Activated CD8-positive, alpha-beta memory T cell treated with anti-CD3 and anti-CD28 coated beads for 4 hours (primary cell): ENCODE results near the gene MACROH2A2.

Source experiments
- DNase-seq, 2 donors: peaks; one replicate each; pipeline ENCODE4 v3.0.0-alpha.2; 2020; ENCODE audit warnings: low read depth in 2 of 2

Gene MACROH2A2

GRCh38 chr10:70130878-70131559, 78.4 kb downstream of the MACROH2A2 start:
- DNase-seq, result no peak

GRCh38 chr10:70131560-70131937, 78.9 kb downstream of the MACROH2A2 start:
- no peak for DNase-seq

DNA sequence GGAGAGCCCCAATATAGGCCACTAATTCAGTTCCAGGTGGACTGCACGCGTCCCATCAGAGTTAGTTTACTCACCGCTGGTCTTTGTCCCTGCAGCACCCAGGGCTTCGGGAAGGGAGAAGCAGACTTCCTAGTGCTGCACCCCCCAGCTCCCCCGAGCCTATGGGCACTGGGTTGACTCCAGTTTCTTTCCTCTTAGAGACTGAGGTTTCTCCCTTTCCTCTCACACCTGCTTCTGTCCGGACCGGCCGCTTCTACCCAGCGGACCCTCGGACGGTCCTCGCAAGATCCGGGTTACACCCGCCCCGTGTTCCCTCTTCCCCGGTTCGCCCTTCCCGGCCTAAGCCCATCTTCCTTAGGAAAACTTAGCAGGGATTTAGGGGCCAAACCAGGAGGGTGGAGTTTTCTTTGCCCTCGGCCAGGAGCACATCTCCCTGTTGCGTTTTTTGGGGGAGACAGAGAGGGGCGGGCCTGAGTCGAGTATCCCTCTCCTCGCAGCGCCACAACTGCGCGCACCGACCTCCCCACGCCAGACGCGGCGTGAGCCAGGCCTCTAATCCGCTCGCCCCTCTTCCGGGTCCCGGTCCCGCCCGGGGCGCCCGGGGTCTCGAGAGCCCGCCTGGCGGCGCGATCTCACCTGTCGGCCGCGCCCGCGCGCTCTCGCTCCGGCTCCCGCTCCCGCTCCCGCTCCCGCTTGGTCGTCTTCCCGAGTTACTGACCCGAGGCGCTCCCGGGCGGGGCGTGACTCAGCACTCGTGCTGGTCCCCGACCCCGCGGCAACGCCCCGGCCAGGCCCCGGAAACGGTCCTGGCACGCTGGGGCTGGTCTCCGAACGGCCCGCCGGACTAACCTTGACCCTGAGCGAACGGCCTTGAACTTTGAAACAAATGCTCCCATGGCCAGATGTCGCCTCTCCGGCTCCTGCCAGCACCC, 79.7 kb downstream of the MACROH2A2 start, which contains the start of gene AIFM2:
Gene AIFM2 (minus strand): TSS at position 728 of the 932 bp plus-strand sequence. CDS start 8,741 bp downstream, outside the sequence.
- no peak for DNase-seq

- DNase-seq, result no peak
Measured at GRCh38 chr10:70135046-70135445, 82.4 kb downstream of the MACROH2A2 start.

GRCh38 chr10:70135684-70136083, 83.0 kb downstream of the MACROH2A2 start:
- DNase-seq, result no peak

GRCh38 chr10:70137135-70137534, 84.5 kb downstream of the MACROH2A2 start:
- no peak for DNase-seq

- DNase-seq, result no peak
Measured at GRCh38 chr10:70137927-70138883, 85.6 kb downstream of the MACROH2A2 start.

- no peak for DNase-seq
Measured at GRCh38 chr10:70139151-70139996, 86.7 kb downstream of the MACROH2A2 start.

GRCh38 chr10:70139997-70140250, 87.3 kb downstream of the MACROH2A2 start:
- DNase-seq, result no peak

DNA sequence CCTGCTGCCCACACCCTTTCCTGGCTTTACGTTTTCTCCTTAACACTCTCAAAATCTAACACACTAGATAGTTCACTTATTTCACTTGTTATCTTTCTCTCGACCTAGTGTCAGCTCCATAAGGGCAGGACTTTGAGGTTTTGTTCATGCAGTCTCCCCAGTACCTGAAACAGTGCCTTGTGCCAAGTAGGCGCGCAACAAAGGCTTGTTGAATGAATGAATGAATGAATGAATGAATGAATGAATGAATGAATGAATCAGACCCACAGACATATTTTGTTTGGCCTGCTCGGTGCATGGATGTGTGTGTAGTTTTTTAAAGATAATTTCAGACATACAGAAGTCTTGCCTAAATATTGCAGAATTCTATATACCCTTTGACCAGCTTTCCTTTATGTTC, 87.7 kb downstream of the MACROH2A2 start:
- DNase-seq, result no peak

DNA sequence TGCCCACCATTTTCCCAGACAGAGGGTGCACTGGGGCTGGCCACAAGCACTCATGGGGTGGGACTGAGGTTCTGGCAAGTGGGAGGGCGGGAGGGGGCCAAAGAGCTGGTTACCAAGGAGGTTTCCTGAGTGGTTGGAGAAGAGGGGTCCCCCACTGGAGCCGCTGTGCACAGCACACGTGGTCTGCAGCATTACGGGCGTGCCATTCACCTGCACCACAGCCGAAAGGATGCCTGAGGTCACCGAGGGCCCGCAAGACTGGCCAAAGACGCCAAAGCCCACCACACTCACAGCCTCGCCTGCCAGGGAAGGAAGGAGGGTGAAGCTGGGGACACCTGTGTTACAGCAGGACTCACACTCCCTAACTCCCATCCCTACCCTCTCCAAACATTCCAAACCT, 89.9 kb downstream of the MACROH2A2 start:
- no peak for DNase-seq

DNA sequence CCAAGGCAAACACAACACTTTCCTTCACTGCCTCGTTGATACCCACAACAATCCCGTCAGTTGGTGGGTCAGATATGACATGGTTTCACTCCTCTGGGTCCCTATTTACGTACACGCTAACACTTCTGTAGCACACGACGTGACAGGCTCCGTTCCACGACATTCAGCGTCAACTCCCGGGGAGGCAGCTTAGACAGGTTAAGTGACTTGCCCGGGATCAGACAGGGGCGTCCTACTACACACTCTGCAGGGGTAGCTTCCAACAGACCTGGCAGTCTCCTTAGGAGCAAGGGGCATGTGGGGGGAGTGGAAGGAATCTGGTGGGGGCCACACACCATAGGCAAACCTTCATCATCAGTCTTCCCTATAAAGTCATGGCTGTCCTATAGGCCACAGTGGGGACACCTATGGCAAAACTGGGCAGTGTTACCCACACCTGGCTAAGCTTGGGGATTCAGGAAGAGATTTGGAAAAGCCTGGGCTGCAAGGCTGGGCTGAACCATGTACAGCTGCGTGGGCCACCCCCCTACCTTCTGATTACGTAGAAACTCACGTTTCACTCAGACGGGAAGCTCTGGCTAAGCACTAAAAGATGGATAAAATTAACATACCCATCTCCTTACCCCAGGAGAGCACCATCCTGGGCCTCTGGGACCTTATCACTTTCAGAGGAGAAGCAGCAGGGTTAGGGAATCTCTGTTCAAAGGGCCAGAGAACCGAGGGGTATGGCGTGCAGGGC, 91.9 kb downstream of the MACROH2A2 start:
- no peak for DNase-seq

DNA sequence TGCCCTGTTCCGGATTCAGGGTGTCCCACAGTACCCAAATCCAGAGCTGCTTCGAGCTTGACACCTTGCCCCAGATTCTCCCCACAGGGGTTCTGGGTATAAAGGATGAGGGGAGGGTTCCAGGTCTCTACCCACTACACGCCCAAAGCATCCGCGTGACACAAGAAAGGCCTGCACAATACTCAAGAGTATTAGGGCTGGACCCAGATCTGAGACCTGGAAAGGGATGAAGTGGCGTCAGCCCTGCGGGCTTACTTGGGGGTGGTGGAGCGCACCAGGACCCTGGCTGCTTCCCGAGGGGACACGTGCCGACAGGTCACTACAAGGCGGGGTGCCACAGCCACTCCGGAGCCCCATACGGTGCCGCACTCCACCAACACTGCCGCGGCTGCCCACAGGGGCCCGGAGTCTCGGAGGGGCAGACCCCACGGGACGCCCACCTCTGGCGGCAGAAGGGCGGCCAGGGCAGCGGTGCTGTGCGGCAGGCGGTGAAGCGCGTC, 92.6 kb downstream of the MACROH2A2 start:
- no peak for DNase-seq

DNA sequence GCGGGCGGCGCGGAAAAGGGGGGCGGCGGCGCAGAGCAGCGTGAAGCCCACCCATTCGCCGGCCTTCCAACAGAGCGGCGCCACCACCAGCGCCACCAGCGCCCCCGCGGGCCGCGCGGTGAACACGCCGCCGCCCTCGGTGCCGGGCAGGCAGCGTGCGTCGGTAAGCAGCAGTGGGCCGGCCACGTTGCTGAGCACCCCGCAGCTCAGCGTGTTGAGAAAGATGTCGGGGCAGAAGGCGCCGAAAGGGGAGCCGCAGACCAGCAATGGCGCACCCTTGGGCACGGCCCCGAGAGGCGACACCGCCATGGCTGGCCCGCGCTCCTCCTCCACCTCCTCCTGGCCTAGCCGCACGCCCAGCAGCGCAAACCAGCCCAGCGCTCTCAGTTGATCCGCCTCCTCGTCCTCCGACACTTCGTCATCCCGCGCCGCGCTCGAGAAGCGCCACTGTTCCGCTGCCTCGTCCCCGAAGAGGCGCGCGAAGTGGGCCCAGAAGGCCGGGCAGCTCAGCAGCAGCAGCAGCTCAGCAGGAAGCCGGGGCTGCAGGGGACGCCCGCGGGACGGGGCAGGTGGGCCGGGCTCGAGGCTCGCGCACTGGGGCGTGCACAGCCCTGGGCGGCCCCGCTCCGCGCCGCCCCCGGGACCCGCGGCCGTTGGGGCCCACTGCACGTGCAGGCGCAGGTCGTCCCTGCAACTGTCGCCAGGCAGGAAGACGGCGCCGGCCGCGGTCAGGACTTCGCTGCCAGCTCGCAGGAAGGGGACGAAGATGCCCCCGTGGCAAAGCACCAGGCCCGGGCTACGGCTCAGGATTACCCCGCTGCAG, 93.2 kb downstream of the MACROH2A2 start:
- peak; percentile 43 to 46 for DNase-seq

DNA sequence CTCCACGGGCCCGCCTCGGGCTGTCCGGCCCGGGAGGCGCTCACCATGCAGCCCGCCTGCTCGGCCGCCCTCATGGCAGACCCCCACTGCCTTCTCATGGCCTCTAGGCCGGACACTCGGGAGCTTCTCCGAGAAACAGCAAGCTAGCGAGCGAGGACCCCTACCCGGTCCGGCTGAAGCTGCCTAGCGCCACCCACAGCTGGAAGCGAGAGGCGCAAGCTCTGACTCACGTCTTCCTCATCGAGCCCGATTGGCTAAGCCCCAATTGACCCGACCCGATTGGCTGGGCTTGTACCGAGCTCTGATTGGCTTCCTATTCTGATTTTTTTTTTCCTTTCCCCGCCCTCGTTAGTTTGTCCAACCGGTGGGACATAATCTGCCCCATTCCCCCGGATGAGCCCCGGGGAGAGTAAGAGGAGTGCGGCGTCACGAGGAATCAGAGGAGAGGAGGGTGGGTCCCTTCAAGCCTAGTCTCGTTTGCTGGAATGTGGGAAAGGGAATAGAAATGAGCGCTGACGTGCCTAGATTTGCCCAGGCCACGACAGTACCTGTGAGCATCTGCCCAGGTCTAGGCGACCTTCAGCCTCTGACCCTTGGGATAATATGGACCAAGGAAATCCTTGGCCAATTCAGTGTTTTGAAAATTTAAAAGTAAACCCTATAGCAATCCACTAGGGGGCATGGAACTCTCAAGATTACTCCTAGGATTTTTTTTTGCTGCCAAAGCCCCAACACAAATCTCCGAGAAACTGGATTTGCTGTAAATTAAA, 94.0 kb downstream of the MACROH2A2 start, which contains the start of gene TYSND1:
Gene TYSND1 (minus strand): TSS at position 212 of the 770 bp plus-strand sequence. CDS start 114 bp downstream, at position 98.
- DNase-seq, result peak; percentile 84 to 89

- DNase-seq, result no peak
Measured at GRCh38 chr10:70147259-70147625, 94.6 kb downstream of the MACROH2A2 start.

- DNase-seq, result no peak
Measured at GRCh38 chr10:70148516-70148915, 95.9 kb downstream of the MACROH2A2 start.

GRCh38 chr10:70155255-70155838, 102.7 kb downstream of the MACROH2A2 start:
- DNase-seq, result no peak
